Stimulated activated CD4-positive, alpha-beta T cell treated with anti-CD3 and anti-CD28 coated beads, Interleukin-12 subunit alpha, Interleukin-12 subunit beta, amount 100 ng/mL, for 48 hours (primary cell): ENCODE results near the gene MED9.

ENCODE experiments used
- DNase-seq, 3 donors: peaks; one replicate each; pipeline ENCODE4 v3.0.0-alpha.2; 2020; ENCODE audit warnings: low read depth in 2 of 3, low spot score in 1 of 3

The MED9 gene

GRCh38 chr17:17503566-17504130, 26.8 kb downstream of the MED9 start:
- no peak for DNase-seq

DNA sequence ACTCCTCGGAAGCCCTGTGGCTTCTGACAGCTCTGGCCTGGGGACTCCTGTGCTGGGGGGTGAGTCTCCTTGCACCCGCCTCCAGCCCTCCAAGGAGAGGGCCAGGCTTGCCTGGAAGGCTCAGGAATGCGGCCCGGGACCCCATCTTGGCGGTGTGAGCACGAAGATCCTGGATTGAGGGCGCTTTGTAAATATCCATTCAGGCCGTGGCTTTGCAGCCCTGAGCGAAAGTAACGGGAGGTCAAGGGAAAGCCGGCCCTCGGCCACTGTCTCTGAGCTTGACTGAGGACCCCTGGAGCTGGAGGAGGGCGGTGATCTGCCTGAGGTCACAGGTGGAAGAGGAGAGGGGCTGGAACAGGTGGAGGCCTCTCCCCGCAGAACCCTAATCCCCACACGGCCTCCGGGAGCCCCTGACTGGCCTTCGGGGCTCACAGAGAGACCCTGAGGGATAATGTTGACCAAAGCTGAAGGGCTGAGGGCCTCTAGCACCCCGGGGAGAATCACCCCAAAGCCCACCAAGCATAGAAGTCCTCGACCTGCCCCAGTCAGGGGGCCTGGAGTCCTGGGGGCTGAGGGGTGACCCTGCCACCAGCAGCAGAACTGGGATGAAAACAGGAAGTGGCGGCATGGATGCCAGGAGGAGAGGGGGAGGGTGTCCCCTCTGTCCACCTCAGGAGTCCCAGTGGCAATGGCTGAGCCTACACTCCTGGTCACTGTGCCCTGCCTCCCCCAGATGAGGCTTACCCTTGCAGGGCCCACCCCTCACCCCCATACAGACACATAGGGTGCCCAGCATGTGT, 27.7 kb downstream of the MED9 start:
- no peak for DNase-seq

- no peak for DNase-seq
Measured at GRCh38 chr17:17505151-17505550, 28.4 kb downstream of the MED9 start.

GRCh38 chr17:17505610-17506171, 28.9 kb downstream of the MED9 start:
- DNase-seq, result no peak

DNA sequence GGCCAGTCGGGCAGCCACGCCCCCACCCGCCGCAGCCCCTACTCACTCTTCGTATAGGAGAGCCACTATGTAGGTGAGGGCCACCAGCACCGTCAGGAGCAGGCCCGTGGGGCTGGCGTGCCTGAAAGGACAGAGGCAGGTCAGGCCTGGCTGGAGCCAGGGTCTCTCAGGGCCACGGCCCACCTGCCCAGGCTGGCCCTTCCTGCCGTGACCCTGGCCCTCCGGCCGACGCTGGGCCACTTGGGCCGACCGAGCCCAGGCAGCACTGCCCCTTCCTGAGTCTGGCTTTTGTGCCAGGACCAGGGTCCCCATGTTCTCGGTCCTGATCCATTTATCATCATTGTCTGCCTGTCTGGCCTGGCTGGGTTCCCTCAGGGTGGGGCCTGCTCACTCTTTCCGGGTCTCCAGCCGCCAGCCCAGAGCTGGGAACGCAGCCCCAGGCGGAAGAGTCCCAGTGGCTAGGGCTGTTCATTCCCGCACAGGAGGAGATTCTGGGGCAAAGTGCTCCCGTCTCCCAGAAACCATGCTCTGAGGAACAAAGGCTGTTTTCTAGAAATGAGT, 29.5 kb downstream of the MED9 start:
- no peak for DNase-seq

- no peak for DNase-seq
Measured at GRCh38 chr17:17506893-17507464, 30.2 kb downstream of the MED9 start.

DNA sequence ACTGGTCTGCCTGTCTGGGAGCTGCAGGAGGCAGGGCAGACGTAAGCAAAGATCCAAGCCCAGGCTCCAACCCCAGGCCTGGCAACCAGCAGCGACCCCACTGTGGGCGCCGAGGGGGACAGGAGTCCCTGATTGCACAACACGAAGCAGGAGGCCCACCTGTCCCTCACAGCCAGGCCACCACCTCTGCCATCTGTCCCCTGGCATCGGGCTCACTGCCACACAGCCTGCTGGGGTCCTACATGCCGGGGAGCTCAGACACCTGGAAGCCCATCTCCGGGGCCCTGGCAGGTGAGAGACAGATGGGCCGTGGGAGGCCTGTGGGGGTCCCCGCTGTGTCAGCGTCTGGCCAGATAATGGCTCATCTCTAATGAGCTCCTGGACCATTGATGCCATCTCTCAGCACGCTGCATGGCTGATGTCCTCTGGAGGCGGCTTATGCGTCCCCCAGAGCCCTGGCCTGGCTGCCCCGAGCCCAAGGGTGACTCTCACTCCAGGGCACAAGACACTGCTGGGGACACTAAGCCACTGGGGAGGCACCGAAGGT, 30.7 kb downstream of the MED9 start:
- DNase-seq, result no peak

GRCh38 chr17:17508019-17508535, 31.3 kb downstream of the MED9 start:
- DNase-seq, result no peak

DNA sequence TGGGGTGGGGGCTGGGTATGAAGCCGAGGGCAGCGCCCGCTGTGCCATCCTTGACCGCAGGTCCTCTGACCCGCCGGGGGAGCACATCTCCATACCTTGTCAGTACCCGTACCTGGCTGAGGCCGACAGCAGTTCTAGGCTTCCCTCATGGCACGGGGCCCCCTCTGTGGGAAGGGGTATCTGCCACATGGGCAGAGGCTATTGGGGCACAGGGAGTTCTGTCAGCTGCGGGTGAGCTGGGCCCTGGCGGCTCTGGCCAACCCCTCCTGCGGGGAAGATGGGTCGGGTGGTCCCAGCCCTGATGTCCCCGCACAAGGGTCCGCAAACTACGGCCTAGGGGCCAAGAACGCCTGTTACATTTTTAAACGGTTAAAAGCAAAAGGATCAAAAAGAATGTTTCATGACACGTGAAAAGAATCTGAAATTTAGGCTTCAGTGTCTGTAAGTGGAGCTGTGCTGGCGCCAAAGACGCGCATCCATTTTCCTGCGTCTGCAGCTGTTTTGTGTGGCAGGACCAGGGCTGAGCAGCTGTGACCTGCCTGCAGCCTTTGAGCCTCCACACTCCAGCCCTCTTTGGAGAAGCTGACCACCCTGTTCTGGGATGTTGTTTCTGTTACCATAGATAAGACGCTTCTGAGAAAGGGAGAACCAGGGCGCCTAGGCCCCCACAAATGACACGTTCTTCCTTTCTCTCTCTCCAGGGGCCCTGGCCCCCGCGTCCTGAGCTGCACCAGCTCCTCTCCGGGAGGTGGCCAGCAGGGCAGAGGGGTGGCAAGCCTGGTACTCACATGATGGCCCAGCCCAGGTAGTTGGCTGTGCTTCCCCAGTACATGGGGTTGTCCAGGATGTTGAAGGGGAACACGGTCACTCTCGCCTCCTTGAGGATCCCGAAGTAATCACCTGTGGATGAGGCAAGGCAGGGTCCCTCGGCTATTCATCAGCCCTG, 32.1 kb downstream of the MED9 start:
- DNase-seq, result no peak

DNA sequence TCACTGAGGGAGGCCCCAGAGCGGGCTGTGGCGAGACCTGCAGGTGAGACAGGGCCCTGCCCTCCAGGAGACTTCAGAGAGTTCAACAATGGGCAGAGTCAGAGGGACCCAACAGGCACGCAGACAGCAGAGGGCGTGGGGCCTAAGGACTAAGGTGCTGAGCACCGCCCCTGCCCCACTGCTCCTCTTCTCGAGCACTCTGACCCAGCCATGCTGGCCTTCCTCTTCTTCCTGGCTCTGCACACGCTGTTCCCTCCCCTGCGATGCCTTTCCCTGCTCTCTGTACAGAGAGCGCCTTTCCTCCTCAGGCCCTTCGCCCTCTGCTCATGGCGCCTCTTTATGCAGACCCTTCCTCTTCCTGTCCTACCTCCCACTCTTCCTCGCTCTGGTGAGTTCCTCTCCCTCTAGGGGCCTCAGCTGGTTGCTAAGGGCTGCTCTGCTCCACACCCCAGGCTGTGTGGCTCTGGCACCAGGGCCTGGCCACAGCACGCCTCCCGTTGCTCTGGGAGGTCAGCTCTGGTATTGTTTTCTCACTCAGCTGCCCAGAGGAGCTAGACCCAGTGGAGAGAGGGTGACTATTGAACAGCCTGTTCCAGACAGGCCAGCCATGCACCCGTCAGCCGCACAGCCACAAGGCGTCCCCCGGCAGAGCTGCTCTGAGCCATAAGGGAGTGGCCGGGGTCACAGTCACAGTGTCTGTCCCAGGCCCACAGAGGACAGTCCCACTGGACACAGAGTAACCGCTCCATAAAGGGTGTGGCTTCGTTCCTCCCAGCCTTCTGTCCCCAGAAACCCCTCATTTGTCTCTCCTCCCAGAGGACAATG, 33.0 kb downstream of the MED9 start:
- no peak for DNase-seq

GRCh38 chr17:17510456-17511292, 33.9 kb downstream of the MED9 start:
- DNase-seq, result no peak

DNA sequence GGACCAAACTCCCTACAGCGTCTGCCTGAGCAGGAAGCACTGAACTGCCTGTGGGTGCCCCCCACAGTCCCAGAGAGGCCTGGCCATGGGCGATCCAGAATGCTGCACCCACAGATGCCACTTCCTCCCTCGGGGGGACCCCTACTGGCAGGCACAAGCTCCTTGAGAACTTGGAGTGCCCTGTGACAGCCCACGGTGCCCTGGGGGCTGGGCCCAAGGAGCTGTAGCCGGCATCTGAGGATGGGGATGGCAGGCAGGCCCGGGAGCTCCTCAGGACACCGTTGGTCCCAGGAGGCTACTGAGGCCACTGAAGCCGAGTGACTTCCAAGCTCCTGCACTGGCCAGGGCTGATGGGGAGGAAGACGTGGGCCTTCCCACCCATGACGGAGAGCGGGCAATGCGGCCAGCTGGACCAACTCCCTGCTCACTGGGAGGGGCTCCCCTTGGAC, 34.5 kb downstream of the MED9 start:
- no peak for DNase-seq

GRCh38 chr17:17511881-17512858, 35.4 kb downstream of the MED9 start:
- no peak for DNase-seq

GRCh38 chr17:17512866-17513265, 36.1 kb downstream of the MED9 start:
- DNase-seq, result no peak

GRCh38 chr17:17513626-17514025, 36.8 kb downstream of the MED9 start:
- no peak for DNase-seq

DNA sequence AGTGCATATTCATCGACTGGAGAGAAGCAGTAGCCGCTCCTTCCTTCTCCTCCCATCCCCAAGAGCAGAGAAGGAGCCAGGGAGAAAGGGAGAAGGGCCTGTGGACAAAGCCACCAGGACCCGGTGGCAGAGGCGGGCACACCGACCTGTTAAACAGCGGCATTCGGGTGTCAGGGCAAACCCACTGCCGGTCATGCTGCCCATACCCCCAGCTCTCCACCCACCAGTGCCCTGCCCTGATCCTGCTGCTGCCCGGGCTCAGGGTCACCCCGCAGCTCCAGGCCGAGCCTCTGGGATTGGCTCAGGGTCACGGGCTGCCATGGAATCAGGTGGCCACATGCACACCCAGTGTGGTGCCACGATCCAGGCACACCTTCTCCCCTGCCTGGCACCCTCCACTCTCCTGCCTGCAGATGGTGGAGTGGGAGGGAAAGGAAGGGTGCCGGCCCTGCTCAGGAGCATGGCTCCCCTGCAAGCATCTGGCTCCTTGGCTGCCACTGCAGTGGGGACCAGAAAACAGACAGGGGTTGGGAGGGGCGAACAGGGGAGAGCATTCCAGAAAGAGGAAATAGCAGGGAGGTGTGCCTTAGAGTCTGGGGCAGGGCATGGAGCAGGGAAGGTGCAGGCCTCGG, 37.7 kb downstream of the MED9 start:
- no peak for DNase-seq
